SK-N-SH treated with all-trans-retinoic acid at 6 μM for 48 hours (cell line): ENCODE data around the gene TICRR.

Experiments used
- ATAC-seq: fragments of 200-7000 bp; cut with Tn5 transposase; 3 replicates; pipeline ENCODE4 v1.9.1; 2020; ENCODE audit warnings: mild to moderate bottlenecking, moderate library complexity
- ARNTL ChIP-seq: fragments of 450-650 bp; formaldehyde crosslinking; IDR thresholded peaks from 2 replicates; pipeline ENCODE4 v1.5.0; 2020; ENCODE audit warnings: low read depth, mild to moderate bottlenecking, moderate library complexity, borderline replicate concordance
- BACH2 ChIP-seq: fragments of 250-450 bp; sonication (Bioruptor Pico); IDR thresholded peaks from 2 replicates; pipeline ENCODE4 v1.9.0; 2021; ENCODE audit warnings: mild to moderate bottlenecking, borderline replicate concordance
- CSDC2 ChIP-seq: fragments of 250-450 bp; sonication (Bioruptor Pico); IDR thresholded peaks from 2 replicates; pipeline ENCODE4 v1.5.0; 2020; ENCODE audit warnings: mild to moderate bottlenecking, moderate library complexity
- CSRNP3 ChIP-seq: fragments of 250-450 bp; sonication (Bioruptor Pico); IDR thresholded peaks from 2 replicates; pipeline ENCODE4 v1.5.1; 2021; ENCODE audit warnings: mild to moderate bottlenecking, moderate library complexity
- ESRRG ChIP-seq: fragments of 250-450 bp; sonication (Bioruptor Pico); IDR thresholded peaks from 2 replicates; pipeline ENCODE4 v1.6.1; 2021; ENCODE audit warnings: mild to moderate bottlenecking
- GLIS3 ChIP-seq: fragments of 250-450 bp; sonication (Bioruptor Pico); IDR thresholded peaks from 2 replicates; pipeline ENCODE4 v1.5.0; 2020; ENCODE audit warnings: mild to moderate bottlenecking, moderate library complexity
- ISL1 ChIP-seq: fragments of 250-450 bp; sonication (Bioruptor Pico); IDR thresholded peaks from 2 replicates; pipeline ENCODE4 v2.1.2; 2022; ENCODE audit warnings: mild to moderate bottlenecking, moderate library complexity
- OSR1 ChIP-seq: fragments of 250-450 bp; sonication (Bioruptor Pico); IDR thresholded peaks from 2 replicates; pipeline ENCODE4 v1.8.0; 2022; ENCODE audit warnings: moderate library complexity, mild to moderate bottlenecking, inconsistent platforms
- POU6F1 ChIP-seq: fragments of 250-450 bp; sonication (Bioruptor Pico); IDR thresholded peaks from 2 replicates; pipeline ENCODE4 v1.8.0; 2021; ENCODE audit warnings: low read depth, mild to moderate bottlenecking, moderate library complexity, borderline replicate concordance
- PPARA ChIP-seq: fragments of 250-450 bp; sonication (Bioruptor Pico); IDR thresholded peaks from 2 replicates; pipeline ENCODE4 v1.5.0; 2020; ENCODE audit warnings: mild to moderate bottlenecking, borderline replicate concordance
- RARB ChIP-seq: fragments of 250-450 bp; sonication (Bioruptor Pico); IDR thresholded peaks from 2 replicates; pipeline ENCODE4 v1.8.0; 2021; ENCODE audit warnings: mild to moderate bottlenecking, moderate library complexity
- SNAI2 ChIP-seq: fragments of 250-450 bp; sonication (Bioruptor Pico); IDR thresholded peaks from 2 replicates; pipeline ENCODE4 v1.5.0; 2020; ENCODE audit warnings: mild to moderate bottlenecking, moderate library complexity
- TCF4 ChIP-seq: fragments of 250-450 bp; sonication (Bioruptor Pico); IDR thresholded peaks from 2 replicates; pipeline ENCODE4 v1.8.0; 2021; ENCODE audit warnings: mild to moderate bottlenecking, moderate library complexity, borderline replicate concordance
- ZC3H10 ChIP-seq: fragments of 250-450 bp; sonication (Bioruptor Pico); IDR thresholded peaks from 2 replicates; pipeline ENCODE4 v1.5.1; 2021; ENCODE audit warnings: mild to moderate bottlenecking, moderate library complexity
- ZFP3 ChIP-seq: fragments of 250-450 bp; sonication (Bioruptor Pico); IDR thresholded peaks from 2 replicates; pipeline ENCODE4 v1.5.0; 2020; ENCODE audit warnings: mild to moderate bottlenecking, moderate library complexity
- ZNF565 ChIP-seq: fragments of 450-650 bp; formaldehyde crosslinking; conservative IDR thresholded peaks from 2 replicates; pipeline ENCODE4 v1.5.0; 2020; ENCODE audit warnings: low read depth, mild to moderate bottlenecking, moderate library complexity
- TF ChIP-seq, protein P1 (sequence below): fragments of 250-450 bp; sonication (Bioruptor Pico); IDR thresholded peaks from 2 replicates; pipeline ENCODE4 v1.5.1; 2020; ENCODE audit warnings: low read depth, mild to moderate bottlenecking, moderate library complexity
- TF ChIP-seq, protein P2 (sequence below): fragments of 250-450 bp; sonication (Bioruptor Pico); IDR thresholded peaks from 2 replicates; pipeline ENCODE4 v1.5.0; 2020; ENCODE audit warnings: mild to moderate bottlenecking, moderate library complexity

Gene TICRR

GRCh38 chr15:89674526-89674925 lies 99.3 kb downstream of the TICRR start (continued):
- TF ChIP-seq ZC3H10 (CRISPR knock-in tag) (no peak), ESRRG (no peak), RARB (CRISPR knock-in tag) (no peak)
- TF ChIP-seq, all 23 proteins: peak for 0

DNA sequence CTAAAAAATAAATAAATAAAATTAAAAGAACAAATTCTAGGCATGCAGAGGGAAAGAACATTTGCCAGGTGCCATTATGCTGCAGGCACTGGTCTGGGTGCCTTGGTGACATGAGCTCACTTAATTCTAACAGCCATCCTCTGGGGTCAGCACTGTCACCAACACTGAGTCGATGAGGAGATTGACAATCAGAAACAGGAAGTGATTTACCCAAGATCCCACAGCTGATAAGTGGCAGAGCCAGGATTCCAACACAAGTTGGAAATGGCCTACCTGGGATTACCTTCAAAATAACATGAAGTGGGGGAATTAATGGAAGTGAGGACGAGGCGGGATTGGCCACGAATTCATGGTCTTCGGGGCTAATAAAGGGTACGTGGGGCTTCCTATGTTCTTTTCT lies 100.3 kb downstream of the TICRR start:
- no peak for TF ChIP-seq ZNF565 (CRISPR knock-in tag)
- TF ChIP-seq ESRRG: no peak
- TF ChIP-seq CSRNP3 (CRISPR knock-in tag): no peak
- TF ChIP-seq ZFP3: no peak
- TF ChIP-seq POU6F1 (CRISPR knock-in tag): no peak
- no peak for TF ChIP-seq SNAI2 (CRISPR knock-in tag)
- no peak for TF ChIP-seq ARNTL (CRISPR knock-in tag)
- no peak for TF ChIP-seq RARB (CRISPR knock-in tag)
- TF ChIP-seq, protein P1, sequence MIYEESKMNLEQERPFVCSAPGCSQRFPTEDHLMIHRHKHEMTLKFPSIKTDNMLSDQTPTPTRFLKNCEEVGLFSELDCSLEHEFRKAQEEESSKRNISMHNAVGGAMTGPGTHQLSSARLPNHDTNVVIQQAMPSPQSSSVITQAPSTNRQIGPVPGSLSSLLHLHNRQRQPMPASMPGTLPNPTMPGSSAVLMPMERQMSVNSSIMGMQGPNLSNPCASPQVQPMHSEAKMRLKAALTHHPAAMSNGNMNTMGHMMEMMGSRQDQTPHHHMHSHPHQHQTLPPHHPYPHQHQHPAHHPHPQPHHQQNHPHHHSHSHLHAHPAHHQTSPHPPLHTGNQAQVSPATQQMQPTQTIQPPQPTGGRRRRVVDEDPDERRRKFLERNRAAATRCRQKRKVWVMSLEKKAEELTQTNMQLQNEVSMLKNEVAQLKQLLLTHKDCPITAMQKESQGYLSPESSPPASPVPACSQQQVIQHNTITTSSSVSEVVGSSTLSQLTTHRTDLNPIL (CRISPR knock-in tag): no peak
- no peak for TF ChIP-seq BACH2 (CRISPR knock-in tag)
- TF ChIP-seq GLIS3: no peak
- TF ChIP-seq CSDC2 (CRISPR knock-in tag): no peak
- no peak for TF ChIP-seq PPARA (CRISPR knock-in tag)
- no peak for ATAC-seq

DNA sequence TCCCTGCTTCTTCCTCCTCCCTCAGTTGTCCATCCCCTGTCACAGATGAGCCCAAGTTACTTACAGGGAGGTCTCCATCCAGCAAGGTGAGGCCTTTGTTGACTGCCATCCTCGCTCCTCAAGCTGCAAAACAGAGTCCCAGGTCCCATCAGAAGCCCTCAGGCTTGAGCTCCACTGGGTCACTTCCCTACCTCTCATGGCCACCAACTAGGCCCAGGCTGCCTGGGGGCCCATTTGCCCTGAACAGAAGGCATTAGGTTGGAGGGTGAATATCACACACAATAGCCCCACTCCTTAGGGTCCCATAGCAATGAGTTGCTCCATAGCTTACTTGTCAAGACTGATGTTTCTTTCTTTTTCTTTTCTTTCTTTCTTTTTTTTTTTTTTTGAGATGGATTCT lies 102.1 kb downstream of the TICRR start:
- ATAC-seq: no peak
- no peak for TF ChIP-seq ARNTL (CRISPR knock-in tag)
- TF ChIP-seq RARB (CRISPR knock-in tag): no peak
- TF ChIP-seq ZC3H10 (CRISPR knock-in tag): no peak
- TF ChIP-seq SNAI2 (CRISPR knock-in tag): no peak
- no peak for TF ChIP-seq ISL1 (CRISPR knock-in tag)
- TF ChIP-seq OSR1 (CRISPR knock-in tag): no peak
- no peak for TF ChIP-seq ZNF565 (CRISPR knock-in tag)
- no peak for TF ChIP-seq TCF4
- no peak for TF ChIP-seq ESRRG
- TF ChIP-seq, protein P2, sequence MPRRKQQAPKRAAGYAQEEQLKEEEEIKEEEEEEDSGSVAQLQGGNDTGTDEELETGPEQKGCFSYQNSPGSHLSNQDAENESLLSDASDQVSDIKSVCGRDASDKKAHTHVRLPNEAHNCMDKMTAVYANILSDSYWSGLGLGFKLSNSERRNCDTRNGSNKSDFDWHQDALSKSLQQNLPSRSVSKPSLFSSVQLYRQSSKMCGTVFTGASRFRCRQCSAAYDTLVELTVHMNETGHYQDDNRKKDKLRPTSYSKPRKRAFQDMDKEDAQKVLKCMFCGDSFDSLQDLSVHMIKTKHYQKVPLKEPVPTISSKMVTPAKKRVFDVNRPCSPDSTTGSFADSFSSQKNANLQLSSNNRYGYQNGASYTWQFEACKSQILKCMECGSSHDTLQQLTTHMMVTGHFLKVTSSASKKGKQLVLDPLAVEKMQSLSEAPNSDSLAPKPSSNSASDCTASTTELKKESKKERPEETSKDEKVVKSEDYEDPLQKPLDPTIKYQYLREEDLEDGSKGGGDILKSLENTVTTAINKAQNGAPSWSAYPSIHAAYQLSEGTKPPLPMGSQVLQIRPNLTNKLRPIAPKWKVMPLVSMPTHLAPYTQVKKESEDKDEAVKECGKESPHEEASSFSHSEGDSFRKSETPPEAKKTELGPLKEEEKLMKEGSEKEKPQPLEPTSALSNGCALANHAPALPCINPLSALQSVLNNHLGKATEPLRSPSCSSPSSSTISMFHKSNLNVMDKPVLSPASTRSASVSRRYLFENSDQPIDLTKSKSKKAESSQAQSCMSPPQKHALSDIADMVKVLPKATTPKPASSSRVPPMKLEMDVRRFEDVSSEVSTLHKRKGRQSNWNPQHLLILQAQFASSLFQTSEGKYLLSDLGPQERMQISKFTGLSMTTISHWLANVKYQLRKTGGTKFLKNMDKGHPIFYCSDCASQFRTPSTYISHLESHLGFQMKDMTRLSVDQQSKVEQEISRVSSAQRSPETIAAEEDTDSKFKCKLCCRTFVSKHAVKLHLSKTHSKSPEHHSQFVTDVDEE (CRISPR knock-in tag): no peak
- no peak for TF ChIP-seq CSRNP3 (CRISPR knock-in tag)
- no peak for TF ChIP-seq POU6F1 (CRISPR knock-in tag)
- TF ChIP-seq CSDC2 (CRISPR knock-in tag): no peak
- TF ChIP-seq GLIS3: no peak
- TF ChIP-seq, all 23 proteins: peak for 0
